Activated CD8-positive, alpha-beta T cell treated with anti-CD3 and anti-CD28 coated beads for 36 hours (primary cell): ENCODE results near the gene FBXW10. TPM values are rescaled to one million over a fixed set of nuclear protein-coding genes. Genes with fewer than 3 reads are reported as not detected.
"Not testable (repeated sequence)": the region's sequence is repeated elsewhere in the genome, so short reads cannot be mapped to it uniquely, and the experiment has no call there.

Source experiments
- ATAC-seq: fragments of 200-7000 bp; cut with Tn5 transposase; one replicate; pipeline ENCODE4 v1.10.0; 2021; ENCODE audit warnings: mild to moderate bottlenecking, moderate library complexity
- CTCF ChIA-PET: fragments of 350-600 bp; sonication (Branson Sonifier 250); formaldehyde crosslinking; loops from one replicate; lab custom pipeline; 2021; ENCODE audit warnings: antibody characterized with exemption; lab: Charles Lee
- POLR2A ChIA-PET: fragments of 350-600 bp; sonication (Branson Sonifier 250); formaldehyde crosslinking; loops from one replicate; lab custom pipeline; 2021; ENCODE audit warnings: antibody characterized with exemption; lab: Charles Lee
- DNase-seq: peaks from one replicate; pipeline ENCODE4 v3.0.0-alpha.2; 2020
- H3K27ac Mint-ChIP-seq: one replicate; pipeline ENCODE4 v1.8.0; 2021; ENCODE audit warnings: mild to moderate bottlenecking, mixed read lengths
- H3K27me3 Mint-ChIP-seq: one replicate; pipeline ENCODE4 v1.8.0; 2021; ENCODE audit warnings: mixed read lengths
- H3K36me3 Mint-ChIP-seq: one replicate; pipeline ENCODE4 v1.8.0; 2021; ENCODE audit warnings: low read depth, mixed read lengths
- H3K4me1 Mint-ChIP-seq: one replicate; pipeline ENCODE4 v1.8.0; 2021; ENCODE audit warnings: low read depth, mixed read lengths
- H3K4me3 Mint-ChIP-seq: one replicate; pipeline ENCODE4 v1.8.0; 2021; ENCODE audit warnings: mild to moderate bottlenecking, moderate library complexity, mixed read lengths
- H3K9me3 Mint-ChIP-seq: one replicate; pipeline ENCODE4 v1.8.0; 2021; ENCODE audit warnings: mixed read lengths
- intact Hi-C: fragments of 100-400 bp; cut with micrococcal nuclease; formaldehyde crosslinking; loops from one replicate; pipeline ENCODE4 v1.10.0; 2022
- total RNA-seq, 2 experiments: library from RNA; stranded (reverse); gene quantifications; one replicate each; pipeline ENCODE4 v1.2.3, GENCODE V29; 2021

Gene FBXW10
- total RNA-seq, 2 experiments from 2014 or later, result not detected

GRCh38 chr17:18722612-18723011, 21.2 kb upstream of the FBXW10 start:
- H3K9me3 Mint-ChIP-seq, intact Hi-C loops, H3K36me3 Mint-ChIP-seq, H3K27me3 Mint-ChIP-seq, DNase-seq, H3K4me3 Mint-ChIP-seq, ATAC-seq, CTCF ChIA-PET, H3K4me1 Mint-ChIP-seq, POLR2A ChIA-PET, H3K27ac Mint-ChIP-seq: not testable (repeated sequence)

GRCh38 chr17:18723509-18723908, 20.3 kb upstream of the FBXW10 start:
- H3K4me3 Mint-ChIP-seq, ATAC-seq, DNase-seq, H3K36me3 Mint-ChIP-seq, H3K27ac Mint-ChIP-seq, H3K9me3 Mint-ChIP-seq, CTCF ChIA-PET, intact Hi-C loops, POLR2A ChIA-PET, H3K4me1 Mint-ChIP-seq, H3K27me3 Mint-ChIP-seq: not testable (repeated sequence)

DNA sequence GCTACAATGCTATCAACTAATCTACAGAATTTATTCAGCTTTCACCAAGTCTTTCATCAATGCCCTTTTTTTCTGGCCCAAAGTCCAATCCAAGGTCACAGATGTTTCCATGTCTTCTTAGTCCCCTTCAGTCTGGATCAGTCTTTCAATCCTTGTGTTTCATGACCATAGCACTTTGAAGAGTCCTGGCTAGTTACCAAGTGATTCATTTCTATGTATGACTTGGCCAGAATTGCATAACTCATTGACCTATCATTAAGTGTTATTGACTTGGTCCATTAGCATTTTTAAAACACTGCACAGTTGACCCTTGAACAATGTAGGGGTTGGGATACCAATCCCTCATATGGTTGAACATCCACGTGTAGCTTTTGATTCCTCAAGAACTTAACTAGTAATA, 11.4 kb upstream of the FBXW10 start:
- H3K36me3 Mint-ChIP-seq, ATAC-seq, H3K4me1 Mint-ChIP-seq, H3K27me3 Mint-ChIP-seq, H3K27ac Mint-ChIP-seq, POLR2A ChIA-PET, H3K9me3 Mint-ChIP-seq, H3K4me3 Mint-ChIP-seq, DNase-seq, CTCF ChIA-PET, intact Hi-C loops: not testable (repeated sequence)

- H3K36me3 Mint-ChIP-seq, H3K27me3 Mint-ChIP-seq, DNase-seq, H3K4me3 Mint-ChIP-seq, H3K4me1 Mint-ChIP-seq, CTCF ChIA-PET, intact Hi-C loops, POLR2A ChIA-PET, H3K9me3 Mint-ChIP-seq, ATAC-seq: not testable (repeated sequence)
- peak overlapping the region; percentile 38 for H3K27ac Mint-ChIP-seq
Observed at GRCh38 chr17:18733350-18733749, 10.5 kb upstream of the FBXW10 start.

DNA sequence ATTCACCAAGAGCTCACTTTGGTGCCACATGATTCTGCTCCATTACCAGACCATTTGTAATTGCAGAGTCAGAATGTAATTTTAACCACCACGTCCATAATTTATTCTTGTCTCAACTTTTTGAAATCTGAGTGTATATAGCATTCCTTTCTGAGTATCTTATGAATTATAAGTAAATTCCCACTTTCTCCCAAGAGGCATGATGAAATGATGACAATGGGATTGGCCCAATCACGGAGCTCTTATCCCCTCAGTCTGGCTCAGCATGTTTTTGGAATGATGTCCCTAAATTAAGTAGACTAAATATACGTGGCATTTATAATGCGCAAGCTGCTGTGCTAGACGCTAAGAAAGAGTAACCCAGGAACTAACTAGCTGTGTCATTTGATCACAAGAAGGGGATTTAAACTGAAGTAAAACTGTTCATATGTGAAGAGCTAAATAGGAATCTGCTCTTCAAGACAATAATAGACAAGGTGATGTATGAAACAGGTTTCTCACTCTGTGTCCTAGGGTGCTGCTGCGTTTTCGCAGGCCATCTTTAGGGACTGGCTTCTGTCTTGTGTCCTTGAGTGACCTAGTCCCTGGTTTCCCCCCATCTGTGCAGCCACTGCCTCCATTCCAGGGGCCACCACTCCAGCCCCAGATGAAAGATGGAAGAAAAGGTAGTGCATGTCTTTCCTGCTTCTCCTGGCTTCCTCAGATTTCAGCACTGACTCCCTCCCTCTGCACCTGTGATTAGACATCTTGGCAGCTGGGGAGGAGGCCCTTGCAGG, 4.0 kb upstream of the FBXW10 start:
- POLR2A ChIA-PET, H3K4me1 Mint-ChIP-seq, H3K9me3 Mint-ChIP-seq, H3K27ac Mint-ChIP-seq, intact Hi-C loops, H3K36me3 Mint-ChIP-seq, H3K27me3 Mint-ChIP-seq, H3K4me3 Mint-ChIP-seq, ATAC-seq, DNase-seq, CTCF ChIA-PET: not testable (repeated sequence)

DNA sequence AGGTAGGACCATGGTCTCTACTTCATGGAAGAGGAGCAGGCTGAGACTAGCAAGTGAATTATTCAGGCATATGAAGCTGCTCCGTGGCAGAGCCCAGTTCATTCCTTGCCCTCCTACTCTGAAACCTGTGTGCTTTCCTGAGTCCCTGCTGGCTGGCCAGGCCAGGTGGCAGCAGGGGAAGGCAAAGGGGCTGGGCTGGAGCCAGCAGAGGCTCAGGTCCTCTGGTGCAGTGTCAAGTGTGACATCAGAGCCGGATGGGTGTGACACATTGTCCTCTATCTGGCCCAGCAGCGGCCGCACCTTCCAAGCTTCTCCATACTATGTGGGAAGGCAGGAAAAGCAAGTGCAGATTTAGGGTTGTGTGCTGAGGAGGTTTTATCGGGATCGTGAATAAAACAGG, 2.6 kb upstream of the FBXW10 start:
- H3K4me1 Mint-ChIP-seq, ATAC-seq, POLR2A ChIA-PET, H3K4me3 Mint-ChIP-seq, H3K36me3 Mint-ChIP-seq, DNase-seq, H3K27me3 Mint-ChIP-seq, intact Hi-C loops, H3K27ac Mint-ChIP-seq, H3K9me3 Mint-ChIP-seq, CTCF ChIA-PET: not testable (repeated sequence)

DNA sequence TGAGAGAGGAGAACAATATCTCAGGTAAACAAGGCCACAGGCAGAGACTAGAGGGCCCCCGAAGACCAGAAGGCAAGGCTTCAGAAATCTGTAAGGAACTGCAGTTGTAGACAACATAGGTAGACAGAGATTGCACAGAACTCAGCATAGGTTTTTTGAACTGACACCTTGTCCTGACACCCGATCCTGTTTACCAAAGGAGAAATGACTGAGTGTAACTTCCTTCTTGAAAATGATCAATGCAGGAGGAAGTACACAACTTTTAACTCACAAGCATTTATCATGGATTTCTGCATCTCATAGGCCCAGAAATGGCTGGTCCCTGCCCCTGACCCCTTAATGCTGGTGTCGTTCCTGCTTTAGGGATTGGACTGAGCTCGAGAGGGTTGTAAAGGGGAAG, 872 bp downstream of the FBXW10 start:
- DNase-seq, H3K4me1 Mint-ChIP-seq, intact Hi-C loops, H3K27me3 Mint-ChIP-seq, H3K9me3 Mint-ChIP-seq, POLR2A ChIA-PET, H3K4me3 Mint-ChIP-seq, CTCF ChIA-PET, ATAC-seq, H3K36me3 Mint-ChIP-seq, H3K27ac Mint-ChIP-seq: not testable (repeated sequence)

DNA sequence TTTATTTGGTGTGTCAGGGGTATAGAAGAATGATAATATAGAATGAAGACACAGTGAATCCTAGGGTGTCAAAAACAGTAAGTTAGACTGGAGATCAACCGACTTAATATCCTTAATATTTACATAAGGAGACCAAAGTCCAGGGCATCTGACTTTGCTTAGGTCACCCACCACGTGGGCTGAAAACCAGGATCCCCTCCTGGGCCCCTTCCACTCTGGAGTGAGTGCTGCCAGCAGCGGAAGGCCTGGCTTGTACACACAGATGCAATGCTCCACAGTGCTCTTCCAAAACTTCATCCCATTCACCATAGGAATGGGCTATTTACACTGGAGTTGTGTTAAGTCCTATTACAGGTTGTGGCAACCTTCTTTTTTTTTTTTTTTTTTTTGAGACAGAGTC, 2.7 kb downstream of the FBXW10 start:
- intact Hi-C loops, POLR2A ChIA-PET, CTCF ChIA-PET, H3K27me3 Mint-ChIP-seq, H3K4me1 Mint-ChIP-seq, H3K4me3 Mint-ChIP-seq, DNase-seq, H3K36me3 Mint-ChIP-seq, ATAC-seq, H3K9me3 Mint-ChIP-seq, H3K27ac Mint-ChIP-seq: not testable (repeated sequence)

DNA sequence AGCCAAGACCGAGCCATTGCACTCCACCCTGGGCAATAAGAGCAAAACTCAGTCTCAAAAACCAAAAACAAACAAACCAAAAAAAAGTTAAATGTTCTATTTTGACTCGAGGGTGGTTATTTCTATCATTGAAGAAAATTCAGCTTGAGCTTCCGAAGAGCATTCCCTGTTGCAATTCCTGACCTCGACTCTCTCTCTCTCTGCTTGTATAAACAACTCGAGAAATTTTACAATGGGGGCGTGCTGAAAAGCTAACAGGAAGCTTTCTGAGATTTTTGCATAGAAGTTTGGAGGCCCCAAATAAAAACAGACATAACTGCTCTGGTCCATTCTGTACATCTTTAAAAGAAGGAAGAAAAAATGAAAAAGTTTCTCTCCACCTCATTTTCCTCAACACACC, 3.6 kb downstream of the FBXW10 start:
- H3K4me3 Mint-ChIP-seq, CTCF ChIA-PET, H3K36me3 Mint-ChIP-seq, H3K9me3 Mint-ChIP-seq, DNase-seq, POLR2A ChIA-PET, intact Hi-C loops, H3K4me1 Mint-ChIP-seq, H3K27me3 Mint-ChIP-seq, ATAC-seq, H3K27ac Mint-ChIP-seq: not testable (repeated sequence)

DNA sequence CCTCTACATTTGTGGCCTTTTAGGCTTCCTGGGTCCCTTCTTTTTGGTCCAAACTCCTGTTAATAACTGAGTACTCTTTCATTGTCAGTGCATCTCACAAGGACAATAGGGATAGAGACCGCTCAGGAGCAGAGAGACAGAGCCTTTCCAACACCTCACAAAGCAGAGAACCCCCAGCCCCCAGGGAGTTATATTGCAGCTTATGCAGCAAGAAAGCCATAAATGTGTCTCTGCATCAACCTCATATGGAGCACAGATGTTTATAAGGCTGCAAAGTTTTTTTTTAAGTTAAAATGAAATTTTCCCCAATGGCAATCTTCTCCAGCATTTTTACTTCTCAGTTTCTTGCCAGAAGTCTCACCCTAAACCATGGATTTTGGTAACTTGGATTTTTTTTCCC, 6.4 kb downstream of the FBXW10 start:
- H3K36me3 Mint-ChIP-seq, CTCF ChIA-PET, POLR2A ChIA-PET, ATAC-seq, H3K4me3 Mint-ChIP-seq, H3K4me1 Mint-ChIP-seq, H3K27ac Mint-ChIP-seq, H3K9me3 Mint-ChIP-seq, intact Hi-C loops, H3K27me3 Mint-ChIP-seq, DNase-seq: not testable (repeated sequence)

DNA sequence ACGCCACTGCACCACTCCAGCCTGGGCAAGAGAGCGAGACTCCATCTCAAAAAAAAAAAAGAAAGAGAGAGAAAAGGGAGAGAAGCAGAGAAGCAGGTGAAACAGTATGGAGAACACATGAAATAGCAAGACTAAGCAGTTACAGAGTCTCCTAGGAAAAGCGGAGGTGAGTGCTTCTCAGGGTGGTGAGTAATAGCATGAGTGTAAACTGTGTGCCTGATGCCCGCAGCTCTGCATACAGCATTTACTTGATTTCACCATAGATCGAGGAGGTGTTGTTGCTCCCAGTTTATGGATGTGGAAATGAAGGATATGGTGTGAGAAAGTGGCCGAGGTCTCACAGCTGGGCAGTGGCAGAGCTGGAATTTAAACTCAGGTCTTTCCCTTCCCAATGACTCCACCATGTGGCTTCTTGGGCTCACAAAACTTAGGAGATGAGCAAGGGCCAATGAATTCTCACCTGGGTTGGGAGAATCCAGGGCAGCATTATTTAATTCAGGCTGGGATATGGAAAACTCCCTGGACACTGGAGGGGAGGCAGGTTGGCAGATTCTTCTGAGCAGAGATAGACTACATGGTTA, 10.1 kb downstream of the FBXW10 start:
- DNase-seq, POLR2A ChIA-PET, H3K27me3 Mint-ChIP-seq, H3K36me3 Mint-ChIP-seq, ATAC-seq, H3K4me3 Mint-ChIP-seq, intact Hi-C loops, H3K4me1 Mint-ChIP-seq, H3K27ac Mint-ChIP-seq, CTCF ChIA-PET, H3K9me3 Mint-ChIP-seq: not testable (repeated sequence)

DNA sequence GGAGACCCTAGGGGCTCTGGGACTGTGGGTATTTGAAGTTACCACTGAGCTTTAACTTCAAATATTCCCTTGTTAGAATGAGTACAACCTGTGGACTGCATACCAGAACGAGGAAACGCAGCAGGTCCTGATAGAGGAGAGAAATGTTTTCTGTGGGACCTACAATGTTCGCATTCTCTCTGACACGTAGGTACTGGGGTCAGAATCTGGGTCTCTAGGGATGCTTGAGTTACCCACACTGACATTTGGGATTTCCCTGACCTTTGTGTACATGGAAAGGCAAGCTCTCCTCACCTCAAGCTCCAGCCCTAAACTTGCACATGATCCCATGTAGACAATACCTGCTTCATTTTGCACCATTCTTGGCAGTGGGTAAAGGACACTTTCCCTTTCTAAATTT, 12.1 kb downstream of the FBXW10 start:
- ATAC-seq, CTCF ChIA-PET, POLR2A ChIA-PET, H3K36me3 Mint-ChIP-seq, H3K4me1 Mint-ChIP-seq, H3K27ac Mint-ChIP-seq, intact Hi-C loops, H3K9me3 Mint-ChIP-seq, DNase-seq, H3K4me3 Mint-ChIP-seq, H3K27me3 Mint-ChIP-seq: not testable (repeated sequence)
